Measurements from ENCODE around the gene GPAT2. TPM values are rescaled to one million over a fixed set of nuclear protein-coding genes. Genes with fewer than 3 reads are reported as not detected.
A peak's percentile ranks its signal among the peaks of the same experiment; 100 is the strongest.
"Not testable (repeated sequence)": the region's sequence is repeated elsewhere in the genome, so short reads cannot be mapped to it uniquely, and the experiment has no call there.

Gene GPAT2
- total and polyA plus RNA-seq, 2 of the 13 experiments (the other 11 are each of a cell fraction or from before 2014, with no cell fraction given) = not detected

GRCh38 chr2:96022701-96023447, 11.8 kb downstream of the GPAT2 start:
- BruUV-seq (replicated peaks) = not testable (repeated sequence)
- peak; percentile 94 for TF ChIP-seq RAD21 (CRISPR knock-in tag; IDR thresholded peaks at IDR 0.05)
- peak; percentile 96 for TF ChIP-seq STAG1 (CRISPR knock-in tag; IDR thresholded peaks at IDR 0.05)
- TF ChIP-seq ZNF777 (CRISPR knock-in tag; IDR thresholded peaks at IDR 0.05) = peak; percentile 21; the same call in 1 of the 2 replicates
- TF ChIP-seq ELF1 (CRISPR knock-in tag; IDR thresholded peaks at IDR 0.05) = peak; percentile 15; the same call in 1 of the 2 replicates
- TF ChIP-seq ZNF574 (CRISPR knock-in tag; IDR thresholded peaks at IDR 0.05) = peak; percentile 28; the same call in 1 of the 2 replicates
- TF ChIP-seq ZNF768 (CRISPR knock-in tag; IDR thresholded peaks at IDR 0.05) = peak; percentile 14; the same call in 1 of the 2 replicates
- TF ChIP-seq KDM2A (CRISPR knock-in tag; IDR thresholded peaks at IDR 0.05; ENCODE audit: borderline replicate concordance, low read depth) = 0 out of 2 replicates have a peak, but pooled peaks have one; percentile 42
- TF ChIP-seq, protein P1, sequence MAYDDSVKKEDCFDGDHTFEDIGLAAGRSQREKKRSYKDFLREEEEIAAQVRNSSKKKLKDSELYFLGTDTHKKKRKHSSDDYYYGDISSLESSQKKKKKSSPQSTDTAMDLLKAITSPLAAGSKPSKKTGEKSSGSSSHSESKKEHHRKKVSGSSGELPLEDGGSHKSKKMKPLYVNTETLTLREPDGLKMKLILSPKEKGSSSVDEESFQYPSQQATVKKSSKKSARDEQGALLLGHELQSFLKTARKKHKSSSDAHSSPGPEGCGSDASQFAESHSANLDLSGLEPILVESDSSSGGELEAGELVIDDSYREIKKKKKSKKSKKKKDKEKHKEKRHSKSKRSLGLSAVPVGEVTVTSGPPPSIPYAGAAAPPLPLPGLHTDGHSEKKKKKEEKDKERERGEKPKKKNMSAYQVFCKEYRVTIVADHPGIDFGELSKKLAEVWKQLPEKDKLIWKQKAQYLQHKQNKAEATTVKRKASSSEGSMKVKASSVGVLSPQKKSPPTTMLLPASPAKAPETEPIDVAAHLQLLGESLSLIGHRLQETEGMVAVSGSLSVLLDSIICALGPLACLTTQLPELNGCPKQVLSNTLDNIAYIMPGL (CRISPR knock-in tag; IDR thresholded peaks at IDR 0.05; ENCODE audit: borderline replicate concordance in 1 of 2, low read depth in 1 of 2) = peak in 1 of 2 experiments; percentile 71; a peak in 2 of 4 replicates
- peak; percentile 44 for TF ChIP-seq THAP11 (CRISPR knock-in tag; IDR thresholded peaks at IDR 0.05)
- TF ChIP-seq MXD4 (CRISPR knock-in tag; IDR thresholded peaks at IDR 0.05) = 0 out of 2 replicates have a peak, but pooled peaks have one; percentile 32
- peak; percentile 53; the same call in 1 of the 2 replicates for TF ChIP-seq ERF (CRISPR knock-in tag; IDR thresholded peaks at IDR 0.05)
- TF ChIP-seq FOSL2 (CRISPR knock-in tag; IDR thresholded peaks at IDR 0.05) = 0 out of 2 replicates have a peak, but pooled peaks have one; percentile 11
- peak; percentile 95 for TF ChIP-seq CTCF (CRISPR knock-in tag; IDR thresholded peaks at IDR 0.05)
- TF ChIP-seq GATAD1 (CRISPR knock-in tag; IDR thresholded peaks at IDR 0.05) = 0 out of 2 replicates have a peak, but pooled peaks have one; percentile 24
- TF ChIP-seq MXD3 (CRISPR knock-in tag; IDR thresholded peaks at IDR 0.05) = 0 out of 2 replicates have a peak, but pooled peaks have one; percentile 19
- peak; percentile 35; the same call in 1 of the 2 replicates for TF ChIP-seq ELF3 (CRISPR knock-in tag; IDR thresholded peaks at IDR 0.05)
- TF ChIP-seq KLF16 (CRISPR knock-in tag; IDR thresholded peaks at IDR 0.05) = peak in 1 of 2 experiments; percentile 39; a peak in 1 of 4 replicates

More at GRCh38 chr2:96022701-96023447, 11.8 kb downstream of the GPAT2 start:
- intact Hi-C loops (cut with micrococcal nuclease; ENCODE audit: unreplicated experiment) (loop anchor here (10.0 kb wide), 2 partner anchors 92 to 152 kb away; partner anchors contain the start of gene ADRA2B), in situ Hi-C loops (cut with HindIII; ENCODE audit: extremely low pct_ligation_motif_present, low pct_unique_long_range_greater_than_20kb) (loop anchor here (25.0 kb wide), 1 partner anchor 89 kb away; the partner anchor contains the start of gene ADRA2B)
- POLR2A ChIA-PET; H3K9me3 ChIP-seq (ENCODE audit: low read length); H3K4me2 ChIP-seq (ENCODE audit: low read depth, low read length); H4K20me1 ChIP-seq (ENCODE audit: insufficient read depth, low read length); H3K27ac ChIP-seq (ENCODE audit: extremely low read length, insufficient read depth, low read length); H3K36me3 ChIP-seq (replicated peaks in 1 of 2; ENCODE audit: control insufficient read depth in 1 of 2, insufficient read depth in 2 of 2, low read length in 2 of 2); H2AFZ ChIP-seq (ENCODE audit: low read length); H3K4me1 ChIP-seq (ENCODE audit: insufficient read depth, low read length); H3K27me3 ChIP-seq (ENCODE audit: control insufficient read depth in 1 of 2, insufficient read depth in 2 of 2, low read length in 2 of 2); H3K79me2 ChIP-seq (ENCODE audit: insufficient read depth, low read length); H3K9ac ChIP-seq (ENCODE audit: insufficient read depth, low read depth, low read length): not testable (repeated sequence)
- CTCF ChIA-PET (ENCODE audit: low intra/inter-chr PET ratio, low total read pairs) = interaction anchor here (1.3 to 2.1 kb wide), 2 partner anchors 94 to 151 kb away, joined by 12 to 13 read pairs; partner anchors contain the start of gene ADRA2B
- ATAC-seq (peak; percentile 96), FAIRE-seq (peak; percentile 91), DNase-seq (ENCODE audit: low spot score) (peak; percentile 72)
- H3K4me3 ChIP-seq (replicated peaks in 1 of 3; ENCODE audit: insufficient read depth in 1 of 3, low read depth in 2 of 3, low read length in 3 of 3) = peak overlapping the region in 1 of 3 experiments; percentile 14; a peak in 1 of 6 replicates
- WGBS (ENCODE audit: low lambda C conversion rate) = 41% methylated on average over 14 of the region's 19 CpGs

Data from HepG2 (cell line).